Measurements from ENCODE around the gene RCBTB2.

Gene RCBTB2

DNA sequence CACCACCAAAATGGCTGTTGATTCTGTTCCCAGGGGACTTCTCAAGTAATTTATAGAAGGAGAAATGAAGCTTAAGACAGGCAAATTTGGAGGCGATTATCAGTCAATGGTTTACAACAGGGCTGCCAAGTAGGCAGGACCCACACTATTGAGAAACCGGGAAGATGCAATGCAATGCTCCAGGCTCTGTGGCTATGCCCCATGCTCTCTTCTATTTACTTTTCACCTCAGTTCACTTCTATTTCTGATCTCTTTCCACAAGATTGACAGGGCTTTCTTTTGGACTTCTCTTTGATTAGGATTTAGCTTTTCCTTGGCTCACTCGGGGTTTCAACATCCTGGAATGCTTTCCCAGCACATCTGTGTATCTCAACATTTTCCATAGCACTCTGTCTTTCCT lies 12.7 kb upstream of the RCBTB2 start:
- no peak for TF ChIP-seq CREB1 (IDR thresholded peaks at IDR 0.05; ENCODE audit: low read depth)
- TF ChIP-seq RAD21 (IDR thresholded peaks at IDR 0.05; ENCODE audit: low read depth): no peak
- no peak for TF ChIP-seq ZBTB7A (IDR thresholded peaks at IDR 0.05; ENCODE audit: low read depth)
- no peak for TF ChIP-seq FOXM1 (IDR thresholded peaks at IDR 0.05; ENCODE audit: borderline replicate concordance, low read depth)
- no peak for TF ChIP-seq EP300 (IDR thresholded peaks at IDR 0.05; ENCODE audit: borderline replicate concordance)
- no peak for TF ChIP-seq REST (IDR thresholded peaks at IDR 0.05; ENCODE audit: low read depth)
- no peak for TF ChIP-seq YY1 (IDR thresholded peaks at IDR 0.05; ENCODE audit: low read depth)
- no peak for TF ChIP-seq USF1 (IDR thresholded peaks at IDR 0.05)
- TF ChIP-seq NFIC (IDR thresholded peaks at IDR 0.05): no peak
- TF ChIP-seq TEAD4 (IDR thresholded peaks at IDR 0.05): no peak
- no peak for TF ChIP-seq TAF1 (IDR thresholded peaks at IDR 0.05; ENCODE audit: low read depth)
- TF ChIP-seq CEBPB (IDR thresholded peaks at IDR 0.05): no peak
- TF ChIP-seq, protein P1, sequence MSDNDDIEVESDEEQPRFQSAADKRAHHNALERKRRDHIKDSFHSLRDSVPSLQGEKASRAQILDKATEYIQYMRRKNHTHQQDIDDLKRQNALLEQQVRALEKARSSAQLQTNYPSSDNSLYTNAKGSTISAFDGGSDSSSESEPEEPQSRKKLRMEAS (IDR thresholded peaks at IDR 0.05): no peak
- TF ChIP-seq TCF12 (IDR thresholded peaks at IDR 0.05; ENCODE audit: low read depth): no peak
- TF ChIP-seq EGR1 (IDR thresholded peaks at IDR 0.05): no peak

GRCh38 chr13:48542581-48543341 lies 9.9 kb upstream of the RCBTB2 start:
- TF ChIP-seq YY1 (IDR thresholded peaks at IDR 0.05; ENCODE audit: low read depth): no peak
- no peak for TF ChIP-seq ZBTB7A (IDR thresholded peaks at IDR 0.05; ENCODE audit: low read depth)
- TF ChIP-seq EGR1 (IDR thresholded peaks at IDR 0.05): no peak
- no peak for TF ChIP-seq EP300 (IDR thresholded peaks at IDR 0.05; ENCODE audit: borderline replicate concordance)
- TF ChIP-seq REST (IDR thresholded peaks at IDR 0.05; ENCODE audit: low read depth): no peak

DNA sequence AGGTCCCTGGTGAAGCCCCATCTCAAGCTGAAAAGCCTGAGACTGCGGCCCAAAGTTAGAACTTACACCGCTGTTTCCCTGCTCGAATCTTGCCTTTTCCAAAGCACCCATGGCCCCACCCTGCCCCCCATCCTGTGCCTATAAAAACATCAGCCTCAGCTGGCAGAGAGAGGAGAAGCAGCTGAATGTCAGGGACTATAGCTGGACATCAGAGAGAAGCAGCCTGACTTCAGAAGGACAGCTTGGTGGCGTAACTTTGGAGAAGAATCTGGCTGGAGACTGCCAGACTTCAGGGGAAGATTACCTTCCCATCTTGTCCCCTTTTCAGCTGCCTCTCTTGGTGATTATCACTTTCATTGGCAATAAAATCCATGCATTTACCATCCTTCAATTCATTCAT lies 9.3 kb upstream of the RCBTB2 start:
- no peak for TF ChIP-seq YY1 (IDR thresholded peaks at IDR 0.05; ENCODE audit: low read depth)

DNA sequence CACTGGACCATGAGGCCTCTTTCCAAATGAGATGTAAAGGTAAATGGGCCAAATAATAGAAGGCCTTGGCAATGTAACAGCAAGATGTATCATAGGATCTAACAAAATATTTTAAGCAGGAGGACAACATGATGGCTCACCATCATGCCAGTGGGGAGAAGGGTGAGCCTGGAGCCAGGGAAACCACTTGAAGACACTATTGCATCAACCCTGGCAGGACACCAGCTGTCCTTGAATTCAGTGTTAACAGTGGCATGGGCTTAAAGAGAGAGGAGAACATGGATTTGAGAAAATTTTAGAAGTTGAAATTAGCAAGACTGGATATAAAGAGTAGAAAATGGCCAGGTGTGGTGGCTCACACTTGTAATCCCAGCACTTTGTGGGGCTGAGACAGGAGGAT lies 6.7 kb upstream of the RCBTB2 start:
- TF ChIP-seq NFIC (IDR thresholded peaks at IDR 0.05): no peak
- TF ChIP-seq EP300 (IDR thresholded peaks at IDR 0.05; ENCODE audit: borderline replicate concordance): no peak

GRCh38 chr13:48536621-48537250 lies 3.9 kb upstream of the RCBTB2 start:
- TF ChIP-seq TEAD4 (IDR thresholded peaks at IDR 0.05): no peak

DNA sequence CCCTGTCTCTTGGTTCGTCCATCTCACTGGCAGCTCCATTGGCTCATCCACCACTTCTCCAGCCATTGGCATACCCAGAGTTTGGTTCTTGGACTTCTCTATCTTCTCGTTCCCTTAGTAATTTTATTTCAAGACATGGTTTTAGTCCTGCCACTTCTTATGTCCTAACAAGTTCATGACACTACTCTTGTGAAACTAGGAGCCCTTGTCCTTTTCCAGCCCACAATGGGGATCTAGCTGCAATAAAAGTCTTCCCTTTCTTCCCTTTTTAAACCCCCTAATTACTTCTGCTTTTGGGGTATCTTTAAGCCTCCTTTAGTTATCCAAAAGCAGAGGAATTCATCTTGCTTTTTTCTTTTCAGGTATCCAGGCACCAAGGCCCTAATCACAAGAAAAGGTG lies 2.9 kb upstream of the RCBTB2 start:
- TF ChIP-seq YY1 (IDR thresholded peaks at IDR 0.05; ENCODE audit: low read depth): no peak
- no peak for TF ChIP-seq ZBTB7A (IDR thresholded peaks at IDR 0.05; ENCODE audit: low read depth)
- no peak for TF ChIP-seq REST (IDR thresholded peaks at IDR 0.05; ENCODE audit: low read depth)
- TF ChIP-seq TEAD4 (IDR thresholded peaks at IDR 0.05): no peak
- TF ChIP-seq, protein P1 (IDR thresholded peaks at IDR 0.05): no peak
- no peak for TF ChIP-seq TCF12 (IDR thresholded peaks at IDR 0.05; ENCODE audit: low read depth)
- TF ChIP-seq EGR1 (IDR thresholded peaks at IDR 0.05): no peak

Measured in Ishikawa (cell line).